GM15510 (cell line): ENCODE data around the gene ACADSB.

Source experiments
- POLR2A ChIP-seq: IDR thresholded peaks from 3 replicates; pipeline ENCODE4 v1.6.1; 2011; ENCODE audit warnings: borderline replicate concordance; ENCODE audit not compliant: insufficient read length; ENCODE audit errors: extremely low read depth

Gene ACADSB

GRCh38 chr10:123096452-123096851 lies 87.6 kb downstream of the ACADSB start:
- no peak for TF ChIP-seq POLR2A

GRCh38 chr10:123097039-123097438 lies 88.2 kb downstream of the ACADSB start:
- no peak for TF ChIP-seq POLR2A

DNA sequence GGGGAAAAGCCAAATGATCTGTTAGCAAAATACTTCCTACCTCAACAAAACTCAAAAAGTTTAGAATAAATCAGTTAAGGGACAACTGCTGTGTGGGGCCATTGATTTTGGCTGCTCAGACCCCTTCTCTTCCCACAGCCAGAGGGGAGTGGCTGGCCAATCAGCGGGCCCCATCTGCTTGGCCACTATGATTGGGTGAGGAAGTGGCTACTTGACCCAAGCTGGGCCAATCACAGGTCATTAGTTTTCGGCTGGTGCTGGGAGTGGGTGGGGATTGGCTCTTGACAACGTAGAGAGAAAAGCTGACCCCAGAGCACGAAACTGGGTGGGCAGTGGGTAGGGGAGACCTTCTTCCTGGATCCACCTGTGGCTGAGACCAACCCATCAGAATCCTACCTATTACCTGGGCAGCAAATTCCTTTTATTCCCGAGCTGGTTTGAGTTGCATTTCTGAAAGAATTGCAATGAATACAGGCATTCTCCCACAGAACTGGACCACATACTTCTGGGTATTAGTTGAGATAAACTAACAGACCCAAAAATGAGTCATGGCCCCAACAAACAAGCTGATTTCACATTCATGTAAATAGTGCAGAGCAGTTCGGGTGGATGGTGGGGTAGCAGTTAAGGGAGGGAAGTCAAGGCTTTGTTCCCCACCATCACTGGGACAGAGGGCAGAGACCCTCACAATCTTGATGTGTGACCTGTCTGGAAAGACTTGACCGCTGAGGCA lies 91.4 kb downstream of the ACADSB start:
- TF ChIP-seq POLR2A, result no peak

DNA sequence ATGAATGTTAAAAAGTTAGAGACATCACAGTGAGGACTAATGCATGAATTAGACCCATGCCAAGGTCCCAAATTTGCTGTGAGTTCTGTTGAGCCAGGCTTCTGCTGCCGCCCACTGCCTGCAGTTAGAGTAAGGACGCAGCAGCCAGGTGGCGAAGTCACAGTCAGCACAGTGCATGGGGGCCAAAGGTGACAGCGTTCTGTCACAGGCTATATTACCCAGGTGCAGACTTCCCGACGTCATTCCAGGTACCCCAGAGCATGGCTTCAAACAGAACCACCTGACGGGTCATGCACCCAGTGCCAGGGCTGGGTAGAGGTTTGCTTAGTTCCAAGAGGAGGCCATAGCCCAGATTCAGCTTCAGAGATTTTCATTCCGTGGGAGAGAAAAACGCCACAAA lies 93.1 kb downstream of the ACADSB start:
- TF ChIP-seq POLR2A, result no peak

GRCh38 chr10:123102673-123103072 lies 93.9 kb downstream of the ACADSB start:
- TF ChIP-seq POLR2A, result no peak

GRCh38 chr10:123103944-123104343 lies 95.1 kb downstream of the ACADSB start:
- TF ChIP-seq POLR2A, result no peak
